NCI-H446 treated with DMSO at 0.1 percent for 48 hours (cell line): ENCODE data around the gene CPLANE2.
"Not testable (repeated sequence)": the region's sequence is repeated elsewhere in the genome, so short reads cannot be mapped to it uniquely, and the experiment has no call there.

ENCODE experiments used
- DNase-seq: peaks from one replicate; lab custom pipeline; 2025; lab: John Stamatoyannopoulos, UW

Gene CPLANE2

DNA sequence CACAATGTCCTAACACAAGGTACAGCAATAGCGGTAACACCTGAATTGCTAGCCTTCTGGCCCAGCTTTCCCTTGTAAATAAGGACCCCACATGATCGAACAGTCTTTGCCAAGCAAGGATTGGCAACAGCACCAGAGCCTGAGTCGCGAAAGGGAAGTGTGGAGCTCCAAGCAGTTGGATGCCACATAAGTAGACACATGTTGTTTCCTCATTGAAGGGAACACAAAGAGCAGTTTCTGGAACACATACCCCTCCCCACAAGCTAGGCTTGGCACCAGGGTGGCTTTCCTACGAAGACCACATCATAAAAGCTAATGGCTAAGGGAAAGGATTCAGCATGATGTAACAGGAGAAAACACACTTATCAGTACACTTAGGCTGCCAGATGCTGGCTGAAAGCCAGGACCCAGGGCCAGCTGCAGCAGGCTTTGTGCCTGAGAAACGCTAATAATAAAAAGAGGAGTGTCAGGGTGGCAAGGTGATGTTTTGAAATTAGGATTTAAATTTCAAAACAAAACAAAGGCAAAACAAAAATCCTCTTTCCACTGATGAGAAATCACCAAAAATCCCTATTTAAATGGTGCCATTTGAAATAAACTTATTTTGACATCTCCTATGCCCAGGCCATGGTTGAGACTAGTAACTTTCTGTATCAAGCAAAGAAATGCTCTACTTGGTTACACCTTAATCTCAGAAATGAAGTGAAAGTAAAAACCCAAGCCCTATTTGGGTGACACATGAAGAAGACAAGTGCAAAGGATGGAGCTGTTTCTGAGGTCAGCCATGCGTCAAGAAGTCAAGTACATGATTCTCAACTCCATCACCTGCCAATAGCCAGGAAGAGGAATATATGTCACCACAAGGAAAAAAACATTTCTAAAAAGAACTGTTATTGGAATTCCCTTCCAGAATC lies 11.9 kb upstream of the CPLANE2 start:
- peak; percentile 97 for DNase-seq

DNA sequence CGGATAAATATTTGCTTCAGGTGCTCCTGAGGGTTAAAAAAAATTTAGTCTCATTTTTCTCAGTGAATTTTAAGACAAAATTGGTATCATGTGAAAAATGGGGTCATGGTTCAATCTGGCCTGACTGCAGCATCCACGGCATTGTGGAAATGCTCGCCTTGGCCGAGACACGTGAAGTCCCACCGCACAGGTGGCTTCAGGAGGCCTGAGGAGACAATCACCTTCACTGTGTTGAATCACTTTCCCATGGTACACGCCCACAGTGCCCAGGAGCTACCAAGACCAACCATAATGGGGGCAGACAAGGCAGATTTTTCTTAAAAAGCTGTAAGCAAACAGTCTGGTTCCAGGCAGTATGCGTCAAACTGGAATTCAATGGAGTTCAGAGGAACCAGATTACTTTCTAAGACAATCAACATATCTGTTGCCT lies 11.0 kb upstream of the CPLANE2 start:
- DNase-seq = no peak

DNA sequence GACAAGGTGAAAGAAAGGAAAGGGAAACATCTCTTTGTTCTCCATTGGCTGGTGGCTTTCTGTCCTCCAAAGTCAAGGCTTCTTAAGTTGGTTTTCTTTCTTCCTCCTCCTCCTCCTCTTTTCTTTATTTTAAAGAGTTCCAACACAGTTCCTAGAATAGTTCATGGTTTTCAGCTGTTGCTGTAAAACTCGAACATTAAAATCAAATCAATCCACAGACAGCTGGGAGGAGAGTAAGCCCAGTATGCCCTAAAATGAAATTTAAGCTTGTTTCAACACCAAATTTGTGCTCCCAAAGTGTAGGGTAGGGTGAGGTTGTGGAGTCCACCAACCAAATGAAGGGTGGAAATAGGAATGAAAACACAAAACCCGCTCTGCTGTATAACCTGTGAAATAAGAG lies 10.5 kb upstream of the CPLANE2 start:
- DNase-seq = no peak

DNA sequence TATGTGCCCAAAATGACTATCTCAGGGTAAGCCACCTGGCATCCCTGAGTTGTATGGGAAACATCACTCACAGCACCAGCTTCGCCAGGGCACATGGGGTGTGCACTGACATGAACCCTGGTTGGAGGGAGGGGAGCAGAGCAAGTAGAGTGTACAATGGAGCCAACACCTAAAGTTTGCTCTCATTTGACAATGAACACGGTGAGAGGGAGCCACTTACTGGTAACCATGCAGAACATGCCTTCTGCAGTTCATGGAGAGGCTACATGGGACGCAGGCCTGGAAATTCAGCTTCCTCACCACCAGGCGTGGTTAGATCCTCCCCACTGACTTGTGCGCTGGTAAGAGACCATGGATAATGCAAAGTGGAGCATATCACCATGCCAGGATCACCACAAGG lies 10.0 kb upstream of the CPLANE2 start:
- DNase-seq = no peak

DNA sequence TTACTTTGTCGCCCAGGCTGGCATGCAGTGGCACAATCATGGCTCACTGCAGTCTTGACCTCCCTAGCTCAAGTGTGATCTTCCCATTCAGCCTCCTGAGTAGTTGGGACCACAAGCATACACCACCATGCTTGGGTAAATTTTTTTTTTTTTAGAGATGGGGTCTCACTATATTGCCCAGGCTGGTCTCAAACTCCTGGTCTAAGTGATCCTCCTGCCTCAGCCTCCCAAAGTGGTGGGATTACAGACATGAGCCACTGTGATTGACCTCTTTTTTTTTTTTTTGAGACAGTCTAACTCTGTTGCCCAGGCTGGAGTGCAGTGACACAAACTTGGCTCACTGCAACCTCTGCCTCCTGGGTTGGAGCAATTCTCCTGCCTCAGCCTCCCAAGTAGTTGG lies 9.3 kb upstream of the CPLANE2 start:
- not testable (repeated sequence) for DNase-seq

DNA sequence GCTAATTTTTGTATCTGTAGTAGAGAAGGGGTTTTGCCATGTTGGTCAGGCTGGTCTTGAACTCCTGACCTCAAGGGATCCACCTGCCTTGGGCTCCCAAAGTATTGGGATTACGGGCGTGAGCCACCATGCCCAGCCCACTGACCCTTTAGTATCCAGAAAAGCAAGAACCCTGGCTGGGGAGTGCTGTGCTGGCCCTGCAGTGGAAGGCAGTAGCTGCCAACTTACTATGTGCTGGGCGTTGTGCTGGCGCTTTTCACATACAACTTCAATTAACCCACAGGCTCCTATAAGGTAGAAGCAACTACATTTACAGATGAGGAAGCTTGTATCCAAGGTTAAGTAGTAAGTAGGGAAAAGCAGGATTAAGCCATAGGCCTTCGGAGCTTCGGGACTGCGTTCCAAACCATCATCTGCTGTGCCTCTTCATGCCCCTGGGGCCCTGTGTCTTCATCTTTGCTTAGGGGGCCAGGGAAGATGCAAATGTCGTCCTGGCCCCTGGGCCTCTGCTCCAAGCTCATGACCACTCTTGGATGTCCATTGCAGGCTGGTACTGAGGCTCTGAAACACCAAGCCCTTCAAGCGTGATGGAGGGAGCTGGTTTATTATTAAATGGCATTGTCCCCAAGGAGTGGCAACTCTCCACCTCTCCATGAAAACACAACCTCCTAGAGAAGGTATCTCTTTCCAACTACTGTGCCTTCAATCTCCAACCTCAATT lies 8.7 kb upstream of the CPLANE2 start:
- DNase-seq = no peak

DNA sequence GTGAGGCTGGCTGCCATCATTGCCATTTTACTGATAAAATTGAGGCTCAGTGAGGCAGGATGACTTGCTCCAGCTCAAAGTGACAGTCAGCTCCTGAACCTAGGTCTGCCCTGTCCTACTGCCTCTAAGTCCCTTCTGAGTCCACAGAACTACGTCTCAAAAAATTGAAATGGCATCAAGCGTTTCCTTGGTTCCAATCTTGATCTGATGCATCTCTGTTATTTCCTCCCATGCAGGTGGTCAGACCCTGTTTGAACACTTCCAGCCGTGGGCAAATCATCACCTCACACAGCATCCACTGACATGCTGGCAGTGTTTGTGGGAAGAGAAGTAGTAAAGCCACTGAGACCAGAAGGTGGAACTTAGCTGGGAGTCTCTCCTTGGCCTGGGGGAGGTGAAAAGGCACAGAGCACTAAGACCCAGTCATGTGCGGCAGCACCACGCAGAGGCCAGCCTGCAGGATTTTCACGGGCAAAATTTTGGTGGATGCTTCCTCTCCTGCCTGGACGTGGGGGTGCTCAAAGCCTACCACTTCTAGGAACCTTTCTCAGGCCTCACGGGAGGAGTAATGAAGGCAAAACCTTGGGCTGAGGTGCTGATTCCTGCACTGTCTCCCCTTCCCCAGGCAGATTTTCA lies 7.8 kb upstream of the CPLANE2 start:
- no peak for DNase-seq

DNA sequence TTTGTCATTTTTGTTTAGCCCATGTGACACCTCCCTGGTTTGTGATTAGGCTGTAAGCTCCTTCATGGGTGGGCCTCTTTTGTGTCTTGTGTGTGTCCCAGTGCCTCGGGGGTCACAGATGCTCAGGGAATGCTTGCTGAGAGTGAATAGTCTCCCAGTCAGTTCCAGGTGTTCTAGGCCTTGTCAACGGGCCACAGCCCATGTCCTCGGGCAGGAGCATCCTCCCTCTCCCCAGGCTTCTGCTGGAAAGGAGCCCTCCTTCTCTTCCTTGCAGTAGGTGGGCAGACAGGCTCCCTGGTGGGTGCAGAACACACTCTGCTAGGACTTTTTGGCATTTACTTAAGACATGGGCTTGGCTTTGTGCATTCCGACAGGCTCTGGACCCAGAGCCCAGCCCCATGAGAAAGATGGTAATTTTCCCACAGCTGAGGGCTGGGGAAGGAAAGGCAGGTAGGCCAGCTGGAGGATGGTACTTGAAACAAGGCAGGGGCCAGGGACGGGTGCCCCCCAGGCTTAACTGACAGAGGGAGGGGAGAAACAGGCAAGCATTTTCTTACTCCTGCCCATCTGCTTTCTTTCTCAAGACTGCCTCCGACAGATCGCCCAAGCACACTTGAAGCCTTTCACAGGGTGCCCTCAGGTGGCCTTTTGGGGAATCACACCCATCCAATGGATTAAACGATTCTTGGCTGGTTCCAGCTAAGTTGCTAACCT lies 7.1 kb upstream of the CPLANE2 start:
- DNase-seq = peak; percentile 61

DNA sequence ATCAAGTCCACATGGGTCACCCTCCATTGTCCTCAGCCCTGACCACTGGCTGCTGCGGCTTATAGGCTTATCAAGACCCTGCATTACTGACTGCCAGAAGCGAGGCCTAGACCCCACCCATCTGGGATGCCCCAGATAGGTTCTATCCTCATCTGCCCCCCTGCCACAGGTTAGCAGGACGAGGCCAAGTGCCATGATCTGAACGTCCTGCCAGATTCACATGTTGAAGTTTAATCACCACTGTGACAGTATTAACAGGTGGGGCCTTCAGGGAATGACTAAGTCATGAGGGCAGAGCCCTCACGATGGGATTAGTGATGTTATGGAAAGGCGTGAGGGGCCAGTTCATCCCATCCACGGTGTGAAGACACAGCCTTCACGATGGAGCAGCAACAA lies 6.2 kb upstream of the CPLANE2 start:
- DNase-seq = no peak

DNA sequence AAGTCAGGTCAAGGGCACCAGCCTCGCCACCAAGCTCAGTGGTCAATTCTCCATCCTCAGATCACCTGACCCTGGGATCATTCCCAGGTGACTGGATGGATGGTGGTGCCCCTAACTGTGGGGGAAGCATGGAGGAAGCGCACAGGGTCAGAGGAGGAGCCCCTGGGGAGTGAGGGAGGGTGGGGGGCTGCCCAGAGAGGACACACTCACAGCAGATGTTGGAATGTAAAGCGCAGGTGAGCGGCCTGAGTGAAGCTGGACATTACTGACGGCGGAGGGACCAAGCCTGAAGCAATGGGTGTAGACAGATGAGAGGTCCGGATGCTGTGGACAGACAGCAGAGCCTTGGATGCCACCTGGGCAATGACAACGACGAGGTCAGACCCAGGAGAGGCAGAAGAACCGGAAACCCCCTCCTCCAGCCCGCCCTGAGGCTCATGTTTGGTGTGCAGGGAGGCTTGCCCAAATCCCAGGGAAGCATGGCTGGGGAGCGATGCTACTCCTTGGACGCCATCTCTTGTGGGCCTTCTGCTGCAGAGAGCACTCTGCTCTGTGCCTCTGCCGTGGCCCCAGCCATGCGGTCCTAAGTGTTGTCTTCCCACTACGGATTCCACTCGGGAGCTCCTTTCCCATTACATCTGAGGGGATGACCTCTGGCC lies 5.7 kb upstream of the CPLANE2 start:
- DNase-seq = no peak

DNA sequence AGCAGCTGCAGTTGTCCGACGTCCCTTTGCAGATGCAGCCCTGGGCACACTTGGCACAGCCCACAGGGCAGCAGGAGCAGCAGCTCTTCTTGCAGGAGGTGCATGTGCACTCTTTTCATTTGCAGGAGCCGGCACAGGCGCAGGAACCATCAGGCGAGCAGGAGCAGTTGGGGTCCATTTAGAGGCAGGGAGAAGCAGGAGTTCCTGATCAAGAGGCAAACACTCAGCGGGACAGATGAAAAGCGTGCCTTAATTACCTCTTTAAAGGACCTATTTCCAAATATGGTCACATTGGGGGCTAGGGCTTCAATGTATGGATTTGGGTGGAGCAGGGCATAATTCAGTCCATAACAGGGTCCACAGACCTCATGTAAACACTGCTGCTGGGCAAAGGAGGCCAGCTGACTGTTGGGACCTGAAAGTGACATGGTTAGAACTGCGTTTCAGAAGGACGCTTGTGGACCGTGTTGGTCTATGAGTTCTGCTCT lies 4.3 kb upstream of the CPLANE2 start:
- no peak for DNase-seq

DNA sequence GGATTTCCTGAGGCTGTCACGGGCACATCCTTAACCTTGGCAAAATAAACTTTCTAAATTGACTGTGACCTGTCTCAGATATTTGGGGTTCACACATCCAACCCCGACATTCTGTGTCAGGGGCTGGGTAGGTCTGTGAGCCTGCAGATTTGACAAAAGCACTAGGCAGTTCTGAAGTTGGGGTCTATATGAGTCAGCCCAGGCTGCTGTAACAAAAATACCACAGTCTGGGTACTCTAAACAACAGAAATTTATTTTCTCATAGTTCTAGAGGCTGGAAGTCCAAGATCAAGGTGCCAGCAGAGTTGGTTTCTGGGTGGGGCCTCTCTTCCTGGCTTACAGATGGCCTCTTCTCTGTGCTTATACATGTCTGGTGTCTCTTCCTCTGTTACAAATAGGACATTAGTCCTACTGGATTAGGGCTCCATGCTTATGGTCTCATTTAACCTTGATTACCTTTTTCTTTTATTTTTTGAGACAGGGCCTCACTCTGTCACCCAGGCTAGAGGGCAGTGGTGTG lies 3.0 kb upstream of the CPLANE2 start:
- DNase-seq = no peak

DNA sequence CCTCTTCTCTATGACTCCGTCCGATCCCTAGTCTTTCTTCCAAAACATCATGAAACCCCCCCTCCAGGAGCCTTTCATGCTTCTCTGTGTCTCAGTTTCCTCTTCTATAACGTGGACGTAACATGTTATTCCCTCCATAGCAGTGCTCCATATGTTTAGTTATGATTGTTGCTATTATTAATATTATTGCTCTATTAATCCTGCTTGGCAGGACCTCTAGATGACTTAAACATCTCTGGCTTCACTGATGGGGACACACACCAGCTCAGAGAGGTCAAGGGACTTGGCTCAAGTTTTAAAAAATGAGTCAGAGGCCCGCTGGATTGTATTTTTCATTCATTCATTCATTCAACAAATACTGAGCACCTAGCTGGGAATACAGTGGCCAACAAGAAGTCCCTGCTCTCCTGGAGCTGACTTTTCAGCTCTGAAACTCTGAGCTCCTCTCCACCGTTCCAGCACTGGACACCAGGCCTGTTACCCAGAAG lies 404 bp upstream of the CPLANE2 start:
- DNase-seq = no peak

DNA sequence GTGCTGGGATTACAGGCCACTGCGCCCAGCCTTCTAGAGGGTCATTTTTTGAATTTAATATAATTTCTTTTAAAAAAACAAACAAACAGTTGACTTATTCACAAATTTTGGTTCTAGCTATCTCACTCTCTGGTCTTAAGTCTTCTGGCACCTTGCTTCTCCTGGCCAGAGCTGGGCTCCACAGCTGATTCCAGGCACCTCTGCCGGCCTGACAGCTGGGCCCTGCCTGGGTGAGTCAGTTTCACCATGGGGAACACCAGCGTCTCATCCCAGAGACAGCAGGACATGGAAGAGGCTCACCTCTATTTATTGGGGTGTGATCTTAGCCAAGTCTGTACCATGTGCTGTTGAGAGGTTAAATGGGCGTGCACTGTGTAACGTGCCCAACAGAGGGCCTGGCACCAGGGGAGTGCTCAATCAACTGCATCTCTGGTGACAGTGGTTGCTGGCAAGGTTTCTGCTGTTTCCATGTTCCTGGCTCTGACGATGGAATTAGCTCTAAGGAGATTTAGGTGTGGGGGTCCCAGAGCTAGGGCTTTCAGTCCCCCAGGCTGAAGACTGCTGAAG lies 956 bp downstream of the CPLANE2 start:
- peak; percentile 84 for DNase-seq

DNA sequence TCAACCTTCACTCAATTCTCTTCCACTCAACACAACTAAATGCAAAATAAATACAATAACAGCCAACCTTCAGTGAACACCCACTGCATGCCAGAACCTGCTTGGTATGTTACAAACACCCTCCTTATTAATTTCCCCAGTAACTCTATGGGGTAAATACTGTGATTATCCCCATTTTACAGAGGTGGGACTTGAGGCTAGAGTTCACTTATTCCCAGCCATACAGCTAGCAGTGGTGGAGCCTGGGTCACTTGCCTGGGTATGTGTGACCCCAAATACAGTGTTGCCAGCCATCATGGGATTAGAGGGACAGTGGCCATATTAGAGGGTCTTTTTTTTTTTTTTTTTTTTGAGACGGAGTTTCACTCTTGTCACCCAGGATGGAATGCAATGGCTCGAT lies 1.6 kb downstream of the CPLANE2 start:
- no peak for DNase-seq

DNA sequence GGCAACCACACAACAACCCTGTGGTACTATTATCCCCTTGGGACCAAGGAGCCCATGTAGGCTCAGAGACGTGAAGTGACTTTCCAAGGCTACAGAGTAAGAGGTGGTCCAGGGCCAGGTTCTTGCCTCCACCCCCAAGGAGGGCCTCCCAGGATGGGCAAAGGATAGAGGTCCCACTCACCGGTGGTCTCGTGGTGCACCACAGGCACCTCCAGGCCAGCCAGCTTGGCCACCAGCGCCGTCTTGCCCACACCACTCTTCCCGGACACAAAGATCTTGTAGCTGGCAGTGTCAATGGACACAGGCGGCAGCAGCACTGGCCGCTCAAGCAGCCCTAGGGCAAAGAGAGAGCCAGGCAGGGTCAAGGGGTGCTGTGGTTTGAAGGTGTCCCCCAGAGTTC lies 3.6 kb downstream of the CPLANE2 start:
- DNase-seq = no peak

DNA sequence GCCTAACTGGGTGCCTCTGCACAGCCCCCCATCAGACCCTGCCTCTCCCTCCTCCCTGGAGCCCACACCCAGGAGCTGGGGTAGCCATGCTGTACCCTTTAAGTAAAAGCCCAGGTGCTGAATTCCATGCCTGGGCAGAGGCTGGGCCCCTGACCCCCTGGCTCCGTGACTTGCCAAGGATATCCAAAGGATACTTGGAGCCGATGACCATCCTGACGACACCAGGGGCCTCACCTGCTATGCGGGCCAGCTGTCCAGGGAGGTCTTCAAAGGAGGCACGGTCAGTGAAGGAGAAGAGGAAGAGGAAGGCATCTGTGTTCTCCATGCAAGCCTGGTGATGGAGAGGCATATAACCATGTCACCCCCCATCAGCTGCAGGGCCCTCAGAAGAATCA lies 4.7 kb downstream of the CPLANE2 start:
- DNase-seq = no peak

DNA sequence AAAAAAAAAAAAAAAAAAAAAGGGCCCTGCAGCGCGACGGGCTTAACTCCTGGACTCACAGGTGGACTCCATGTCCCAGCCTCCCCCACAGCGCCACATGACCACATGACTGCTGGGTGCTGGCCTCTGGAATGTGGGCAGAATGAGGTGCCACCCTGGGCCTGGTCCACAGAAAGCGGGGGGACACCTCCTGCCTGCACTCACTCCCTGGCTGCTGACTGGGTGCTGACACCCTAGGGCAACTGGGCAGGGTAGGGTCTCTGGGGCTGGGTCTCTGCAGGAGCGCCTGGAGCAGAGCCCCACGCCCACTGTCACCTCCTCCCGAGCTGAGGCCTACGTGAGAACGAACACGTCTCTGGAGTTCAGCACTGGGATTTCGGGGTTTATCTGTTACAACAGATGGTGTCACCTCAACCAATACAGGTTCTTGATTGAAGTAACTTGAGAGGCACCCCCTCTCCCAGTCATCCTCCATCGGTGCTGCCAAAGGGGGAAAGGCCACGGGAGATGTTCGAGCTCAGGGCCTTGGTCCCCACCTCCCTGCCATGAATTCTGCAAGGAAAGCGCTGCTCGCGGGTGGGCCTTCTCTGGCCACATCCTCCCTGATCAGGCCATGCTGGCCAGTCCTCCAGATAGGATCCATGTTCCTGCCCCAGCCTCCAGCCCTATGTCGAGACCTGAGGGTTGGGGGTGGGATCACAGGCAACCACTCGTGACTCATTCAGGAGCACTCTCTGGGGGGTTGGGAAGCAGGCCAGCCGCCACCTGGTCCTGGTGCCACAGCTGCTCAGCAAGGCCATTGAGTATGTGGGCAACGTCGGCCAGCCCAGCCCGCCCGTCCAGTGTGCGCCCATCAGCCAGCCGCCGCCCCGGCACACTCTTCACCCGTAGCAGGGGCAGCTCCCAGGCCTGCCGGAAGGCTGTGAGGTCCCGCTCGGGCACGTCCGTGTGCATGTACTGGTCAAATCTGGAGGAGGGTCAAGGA lies 5.4 kb downstream of the CPLANE2 start:
- no peak for DNase-seq

DNA sequence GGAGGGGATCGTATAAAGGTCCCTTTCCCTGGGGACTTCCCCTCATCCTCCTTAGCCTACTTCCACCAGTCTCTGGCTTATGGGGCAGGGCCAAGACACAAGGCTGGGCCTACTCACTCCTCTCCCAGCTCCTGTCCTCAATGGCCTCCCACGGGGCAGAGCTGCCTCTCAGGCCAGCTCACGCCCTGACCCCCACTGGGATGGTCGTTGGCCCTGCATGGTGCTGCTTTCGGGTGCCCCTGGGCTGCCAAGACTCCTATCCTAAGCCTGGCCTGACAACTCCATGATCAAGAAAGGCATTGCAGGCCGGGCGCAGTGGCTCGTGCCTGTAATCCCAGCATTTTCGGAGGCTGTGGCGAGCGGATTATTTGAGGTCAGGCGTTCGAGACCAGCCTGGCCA lies 6.2 kb downstream of the CPLANE2 start:
- no peak for DNase-seq
